OCI-LY3 (cell line): ENCODE measurements around the gene GLYATL1B.

ENCODE experiments used
- CTCF ChIP-seq: fragments of 200-600, 300-600 bp; sonication (generic); IDR thresholded peaks from 2 replicates; pipeline ENCODE4 v1.5.1; 2014; ENCODE audit warnings: antibody characterized with exemption, low read length, low read depth
- EZH2phosphoT487 ChIP-seq: fragments of 200-600 bp; shearing (Covaris generic); IDR thresholded peaks from 2 replicates; pipeline ENCODE4 v1.6.1; 2018; ENCODE audit warnings: antibody characterized with exemption, mixed run types, low read depth

DNA sequence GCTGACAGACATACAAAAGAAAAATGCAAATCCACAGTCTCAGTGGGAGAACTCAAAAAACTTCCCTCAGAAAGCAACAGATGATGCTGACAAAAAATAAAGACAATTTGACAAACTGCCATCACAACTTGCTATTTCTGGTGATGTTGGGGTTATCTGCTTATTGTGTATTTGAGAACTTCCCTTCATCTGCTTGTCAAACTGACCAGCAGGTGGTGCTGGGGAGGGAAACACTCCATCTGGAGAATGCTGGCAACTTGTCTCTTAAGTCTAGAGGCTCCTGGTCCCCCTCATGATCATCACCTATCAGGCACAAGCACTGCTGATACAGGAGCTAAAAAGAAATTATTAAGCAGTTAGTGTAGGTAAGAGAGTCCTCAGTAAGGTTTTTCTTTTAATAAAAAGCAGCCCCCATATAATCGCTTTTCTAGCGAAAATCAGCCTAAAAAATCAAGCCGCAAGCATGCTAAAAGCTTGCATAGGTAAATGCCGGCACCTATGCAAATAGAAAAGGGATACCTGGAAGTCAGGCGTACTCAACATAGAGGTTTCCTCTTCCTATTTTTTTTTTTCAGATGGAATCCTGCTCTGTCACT, 11.1 kb downstream of the GLYATL1B start:
- TF ChIP-seq CTCF = peak; percentile 74
- TF ChIP-seq EZH2phosphoT487 = no peak
